SK-N-SH (cell line): ENCODE measurements around the gene SLC10A2. TPM values are rescaled to one million over a fixed set of nuclear protein-coding genes. Genes with fewer than 3 reads are reported as not detected.

Source experiments
- CTCF ChIA-PET: fragments of 300-600, 350-600 bp; formaldehyde crosslinking; extraction: SDS; loops from one replicate; lab custom pipeline; 2021; lab: Yijun Ruan, JAX
- POLR2A ChIA-PET: fragments of 350-600 bp; sonication (Branson Sonifier 250); formaldehyde crosslinking; extraction: SDS; loops from one replicate; lab custom pipeline; 2020; ENCODE audit warnings: antibody characterized with exemption, inconsistent platforms; lab: Yijun Ruan, JAX
- DNase-seq: peaks from one replicate; pipeline ENCODE4 v3.0.0; 2012
- H2AFZ ChIP-seq: fragments of 200-600 bp; sonication (generic); 2 replicates; pipeline ENCODE4 v1.8.1; 2016; ENCODE audit warnings: antibody characterized with exemption, mild to moderate bottlenecking, low read depth
- H3F3A ChIP-seq: fragments of 200-600 bp; sonication (generic); replicated peaks from 2 replicates; pipeline ENCODE3; 2016; ENCODE audit warnings: antibody characterized with exemption, mild to moderate bottlenecking; ENCODE audit not compliant: insufficient read depth
- H3K27ac ChIP-seq, 2 experiments: fragments of 200-500 bp in 1 of 2; fragments of 200-600 bp in 1 of 2; sonication (Bioruptor generic) in 1 of 2; sonication (generic), shearing (Covaris generic) in 1 of 2; 2 replicates each; pipeline versions ENCODE4 v1.5.1 to v1.6.1; 2014 to 2016; ENCODE audit warnings: low read depth in 2 of 2, inconsistent platforms in 1 of 2, low read length in 1 of 2, mild to moderate bottlenecking in 1 of 2, mixed read lengths in 1 of 2
- H3K27me3 ChIP-seq: fragments of 200-600 bp; sonication (generic), shearing (Covaris generic); 2 replicates; pipeline ENCODE4 v1.6.1; 2016; ENCODE audit warnings: mixed run types; ENCODE audit not compliant: insufficient read depth
- H3K36me3 ChIP-seq, 2 experiments: fragments of 200-500 bp in 1 of 2; fragments of 200-600 bp in 1 of 2; sonication (Bioruptor generic) in 1 of 2; sonication (generic) in 1 of 2; replicated peaks in 1 of 2; 2 replicates each; pipeline versions ENCODE3 to v1.5.1; 2014 to 2016; ENCODE audit warnings: low read length in 1 of 2, mild to moderate bottlenecking in 1 of 2; ENCODE audit not compliant: insufficient read depth in 2 of 2, control insufficient read depth in 1 of 2
- H3K4me1 ChIP-seq, 2 experiments: fragments of 200-500 bp in 1 of 2; fragments of 200-600 bp in 1 of 2; sonication (Bioruptor generic) in 1 of 2; sonication (generic), shearing (Covaris generic) in 1 of 2; 2 replicates each; pipeline versions ENCODE4 v1.5.1 to v1.6.1; 2014 to 2016; ENCODE audit warnings: low read depth in 1 of 2, low read length in 1 of 2, mixed run types in 1 of 2; ENCODE audit not compliant: insufficient read depth in 2 of 2, control insufficient read depth in 1 of 2
- H3K4me2 ChIP-seq: fragments of 200-600 bp; sonication (generic), shearing (Covaris generic); 2 replicates; pipeline ENCODE4 v1.6.1; 2017; ENCODE audit warnings: mixed run types
- H3K4me3 ChIP-seq, 2 experiments: fragments of 200-500 bp in 1 of 2; fragments of 200-600 bp in 1 of 2; sonication (Bioruptor generic) in 1 of 2; sonication (generic), shearing (Covaris generic) in 1 of 2; 2 replicates each; pipeline versions ENCODE4 v1.5.1 to v1.8.1; 2014 to 2016; ENCODE audit warnings: low read depth in 2 of 2, inconsistent platforms in 1 of 2, low read length in 1 of 2, mild to moderate bottlenecking in 1 of 2, mixed read lengths in 1 of 2, moderate library complexity in 1 of 2
- H3K79me2 ChIP-seq: fragments of 200-600 bp; sonication (generic); 2 replicates; pipeline ENCODE4 v1.8.1; 2017; ENCODE audit warnings: mild to moderate bottlenecking; ENCODE audit not compliant: insufficient read depth
- H3K9ac ChIP-seq: fragments of 200-600 bp; sonication (generic); 2 replicates; pipeline ENCODE4 v1.6.1; 2017; ENCODE audit warnings: mixed run types
- H3K9me2 ChIP-seq: fragments of 200-600 bp; sonication (generic); 2 replicates; pipeline ENCODE4 v1.6.1; 2017; ENCODE audit warnings: mixed run types
- H3K9me3 ChIP-seq: fragments of 200-600 bp; sonication (generic); 2 replicates; pipeline ENCODE4 v1.6.1; 2017; ENCODE audit warnings: mixed run types, mild to moderate bottlenecking, moderate library complexity
- H4K20me1 ChIP-seq: fragments of 200-600 bp; sonication (generic); 2 replicates; pipeline ENCODE4 v1.6.1; 2017; ENCODE audit warnings: mild to moderate bottlenecking, mixed run types; ENCODE audit not compliant: insufficient read depth
- ELF1 ChIP-seq: IDR thresholded peaks from 2 replicates; pipeline ENCODE4 v1.4.0; 2012
- EP300 ChIP-seq, 2 experiments: IDR thresholded peaks; 2 replicates each; pipeline versions ENCODE4 v1.4.0 to v1.6.1; 2012; ENCODE audit warnings: borderline replicate concordance in 1 of 2, low read depth in 1 of 2, low read length in 1 of 2
- FOXM1 ChIP-seq: IDR thresholded peaks from 2 replicates; pipeline ENCODE4 v1.4.0; 2012; ENCODE audit warnings: low read depth, mild to moderate bottlenecking
- GABPA ChIP-seq: IDR thresholded peaks from 2 replicates; pipeline ENCODE4 v1.4.0; 2012; ENCODE audit warnings: low read depth, mild to moderate bottlenecking
- MEF2A ChIP-seq: IDR thresholded peaks from 2 replicates; pipeline ENCODE4 v1.4.0; 2012; ENCODE audit warnings: low read depth, borderline replicate concordance
- POLR2AphosphoS5 ChIP-seq: IDR thresholded peaks from 2 replicates; pipeline ENCODE4 v1.6.1; 2012; ENCODE audit warnings: low read depth, low read length
- RAD21 ChIP-seq: IDR thresholded peaks from 2 replicates; pipeline ENCODE4 v1.6.1; 2012; ENCODE audit warnings: mild to moderate bottlenecking, low read length
- RCOR1 ChIP-seq: fragments of 150-350 bp; IDR thresholded peaks from 2 replicates; pipeline ENCODE4 v1.6.1; 2017; ENCODE audit warnings: antibody characterized with exemption, low read length
- SIN3A ChIP-seq: IDR thresholded peaks from 2 replicates; pipeline ENCODE4 v1.6.1; 2012; ENCODE audit warnings: low read depth, mild to moderate bottlenecking, low read length, moderate library complexity, borderline replicate concordance
- TEAD4 ChIP-seq: IDR thresholded peaks from 2 replicates; pipeline ENCODE4 v1.4.0; 2012; ENCODE audit warnings: mild to moderate bottlenecking, borderline replicate concordance; ENCODE audit not compliant: insufficient read depth
- WGBS: methylation state at CpG from one replicate; pipeline ENCODE4 v1.1.6; 2017; ENCODE audit warnings: low lambda C conversion rate; 5-methylcytosine and 5-hydroxymethylcytosine counted together
- polyA plus RNA-seq, 3 experiments: library from polyadenylated mRNA; depleted of rRNA; stranded (reverse); fragments of >200 nt; gene quantifications; 2 replicates each; pipeline ENCODE4 v1.2.3, GENCODE V29; 2012
- TF ChIP-seq, protein P1 (sequence below): fragments of 200-600 bp; sonication (generic); IDR thresholded peaks from 2 replicates; pipeline ENCODE4 v1.6.1; 2017; ENCODE audit warnings: antibody characterized with exemption, mild to moderate bottlenecking, moderate library complexity
- TF ChIP-seq, protein P2 (sequence below): IDR thresholded peaks from 2 replicates; pipeline ENCODE4 v1.6.1; 2012; ENCODE audit warnings: mild to moderate bottlenecking, low read depth, low read length, moderate library complexity
- TF ChIP-seq, protein P3 (sequence below): fragments of 150-350 bp; IDR thresholded peaks from 2 replicates; pipeline ENCODE4 v1.6.1; 2016; ENCODE audit warnings: mild to moderate bottlenecking, low read depth, low read length

SLC10A2 gene
- polyA plus RNA-seq, 1 of the 3 experiments (the other 2 are of a cell fraction) = not detected

DNA sequence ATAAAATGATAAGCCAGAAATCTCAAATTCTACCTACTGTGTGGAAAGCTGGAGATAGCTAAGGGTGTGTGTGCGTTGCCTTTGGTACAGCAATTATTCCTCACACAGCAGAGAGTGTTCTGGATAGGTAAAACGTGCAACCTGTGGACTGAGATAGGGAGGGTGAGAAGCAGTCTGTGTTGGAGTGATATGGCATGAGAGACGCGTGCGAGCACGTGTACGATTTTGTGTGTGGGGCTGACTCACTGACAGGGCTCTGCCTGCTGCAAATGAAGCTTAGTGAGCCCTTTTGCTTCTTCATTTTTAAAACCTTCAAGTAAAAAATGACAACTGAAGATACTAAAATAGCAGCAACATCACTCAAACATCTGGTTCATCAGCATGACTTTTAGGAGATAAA lies 35.7 kb upstream of the SLC10A2 start:
- no peak overlapping the region for H3K9ac ChIP-seq
- no peaks in the 10 kb centered on the region for H3K9me2 ChIP-seq
- H3K79me2 ChIP-seq = no peaks in the 10 kb centered on the region
- DNase-seq = no peak
- H3K27me3 ChIP-seq = no peaks in the 10 kb centered on the region
- H3K27ac ChIP-seq = no peak overlapping the region
- H3F3A ChIP-seq = no peaks in the 10 kb centered on the region
- POLR2A ChIA-PET = no interaction called here
- H3K36me3 ChIP-seq = no peaks in the 10 kb centered on the region
- 50% methylated on average over 7 of the region's 7 CpGs for WGBS
- no peak overlapping the region for H2AFZ ChIP-seq
- no peak overlapping the region for H3K4me2 ChIP-seq
- CTCF ChIA-PET = no interaction called here
- TF ChIP-seq SIN3A (no peak), MEF2A (no peak), POLR2AphosphoS5 (no peak), EP300 (IDR thresholded peaks at IDR 0.05; ENCODE audit: borderline replicate concordance in 1 of 2, low read depth in 1 of 2, low read length in 1 of 2) (no peak), RCOR1 (no peak), RAD21 (no peak), TEAD4 (no peak), GABPA (no peak), ELF1 (no peak), FOXM1 (no peak)
- TF ChIP-seq, protein P1, sequence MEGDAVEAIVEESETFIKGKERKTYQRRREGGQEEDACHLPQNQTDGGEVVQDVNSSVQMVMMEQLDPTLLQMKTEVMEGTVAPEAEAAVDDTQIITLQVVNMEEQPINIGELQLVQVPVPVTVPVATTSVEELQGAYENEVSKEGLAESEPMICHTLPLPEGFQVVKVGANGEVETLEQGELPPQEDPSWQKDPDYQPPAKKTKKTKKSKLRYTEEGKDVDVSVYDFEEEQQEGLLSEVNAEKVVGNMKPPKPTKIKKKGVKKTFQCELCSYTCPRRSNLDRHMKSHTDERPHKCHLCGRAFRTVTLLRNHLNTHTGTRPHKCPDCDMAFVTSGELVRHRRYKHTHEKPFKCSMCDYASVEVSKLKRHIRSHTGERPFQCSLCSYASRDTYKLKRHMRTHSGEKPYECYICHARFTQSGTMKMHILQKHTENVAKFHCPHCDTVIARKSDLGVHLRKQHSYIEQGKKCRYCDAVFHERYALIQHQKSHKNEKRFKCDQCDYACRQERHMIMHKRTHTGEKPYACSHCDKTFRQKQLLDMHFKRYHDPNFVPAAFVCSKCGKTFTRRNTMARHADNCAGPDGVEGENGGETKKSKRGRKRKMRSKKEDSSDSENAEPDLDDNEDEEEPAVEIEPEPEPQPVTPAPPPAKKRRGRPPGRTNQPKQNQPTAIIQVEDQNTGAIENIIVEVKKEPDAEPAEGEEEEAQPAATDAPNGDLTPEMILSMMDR = no peak
- TF ChIP-seq, protein P2, sequence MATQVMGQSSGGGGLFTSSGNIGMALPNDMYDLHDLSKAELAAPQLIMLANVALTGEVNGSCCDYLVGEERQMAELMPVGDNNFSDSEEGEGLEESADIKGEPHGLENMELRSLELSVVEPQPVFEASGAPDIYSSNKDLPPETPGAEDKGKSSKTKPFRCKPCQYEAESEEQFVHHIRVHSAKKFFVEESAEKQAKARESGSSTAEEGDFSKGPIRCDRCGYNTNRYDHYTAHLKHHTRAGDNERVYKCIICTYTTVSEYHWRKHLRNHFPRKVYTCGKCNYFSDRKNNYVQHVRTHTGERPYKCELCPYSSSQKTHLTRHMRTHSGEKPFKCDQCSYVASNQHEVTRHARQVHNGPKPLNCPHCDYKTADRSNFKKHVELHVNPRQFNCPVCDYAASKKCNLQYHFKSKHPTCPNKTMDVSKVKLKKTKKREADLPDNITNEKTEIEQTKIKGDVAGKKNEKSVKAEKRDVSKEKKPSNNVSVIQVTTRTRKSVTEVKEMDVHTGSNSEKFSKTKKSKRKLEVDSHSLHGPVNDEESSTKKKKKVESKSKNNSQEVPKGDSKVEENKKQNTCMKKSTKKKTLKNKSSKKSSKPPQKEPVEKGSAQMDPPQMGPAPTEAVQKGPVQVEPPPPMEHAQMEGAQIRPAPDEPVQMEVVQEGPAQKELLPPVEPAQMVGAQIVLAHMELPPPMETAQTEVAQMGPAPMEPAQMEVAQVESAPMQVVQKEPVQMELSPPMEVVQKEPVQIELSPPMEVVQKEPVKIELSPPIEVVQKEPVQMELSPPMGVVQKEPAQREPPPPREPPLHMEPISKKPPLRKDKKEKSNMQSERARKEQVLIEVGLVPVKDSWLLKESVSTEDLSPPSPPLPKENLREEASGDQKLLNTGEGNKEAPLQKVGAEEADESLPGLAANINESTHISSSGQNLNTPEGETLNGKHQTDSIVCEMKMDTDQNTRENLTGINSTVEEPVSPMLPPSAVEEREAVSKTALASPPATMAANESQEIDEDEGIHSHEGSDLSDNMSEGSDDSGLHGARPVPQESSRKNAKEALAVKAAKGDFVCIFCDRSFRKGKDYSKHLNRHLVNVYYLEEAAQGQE = no peak
- TF ChIP-seq, protein P3, sequence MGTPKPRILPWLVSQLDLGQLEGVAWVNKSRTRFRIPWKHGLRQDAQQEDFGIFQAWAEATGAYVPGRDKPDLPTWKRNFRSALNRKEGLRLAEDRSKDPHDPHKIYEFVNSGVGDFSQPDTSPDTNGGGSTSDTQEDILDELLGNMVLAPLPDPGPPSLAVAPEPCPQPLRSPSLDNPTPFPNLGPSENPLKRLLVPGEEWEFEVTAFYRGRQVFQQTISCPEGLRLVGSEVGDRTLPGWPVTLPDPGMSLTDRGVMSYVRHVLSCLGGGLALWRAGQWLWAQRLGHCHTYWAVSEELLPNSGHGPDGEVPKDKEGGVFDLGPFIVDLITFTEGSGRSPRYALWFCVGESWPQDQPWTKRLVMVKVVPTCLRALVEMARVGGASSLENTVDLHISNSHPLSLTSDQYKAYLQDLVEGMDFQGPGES = no peak
- H3K9me3 ChIP-seq = no peaks in the 10 kb centered on the region
- no peaks in the 10 kb centered on the region for H4K20me1 ChIP-seq
- H3K4me1 ChIP-seq = peaks cover 0 to 5% of the 10 kb centered on the region in 2 experiments; a peak in 1 of 4 replicates
- no peak overlapping the region for H3K4me3 ChIP-seq
